ENCODE measurements around the gene TICAM2. TPM values are rescaled to one million over a fixed set of nuclear protein-coding genes. Genes with fewer than 3 reads are reported as not detected.

TICAM2 gene
- total RNA-seq, 1 donor from 2014 or later: 1.1 TPM

- TF ChIP-seq CTCF (IDR thresholded peaks at IDR 0.05; ENCODE audit: unreplicated experiment): no peak
- H3K9me3 Mint-ChIP-seq (ENCODE audit: low read depth): no peaks in the 10 kb centered on the region
- no peak overlapping the region for H3K4me3 Mint-ChIP-seq (ENCODE audit: low read depth)
- H3K27ac Mint-ChIP-seq: no peak overlapping the region
- DNase-seq (ENCODE audit: low spot score, unreplicated experiment): no peak
- H3K27me3 Mint-ChIP-seq: peaks cover 8% of the 10 kb centered on the region
- peaks cover 4% of the 10 kb centered on the region for H3K36me3 Mint-ChIP-seq (ENCODE audit: insufficient read depth)
- peaks cover 3% of the 10 kb centered on the region for H3K4me1 Mint-ChIP-seq (ENCODE audit: low read depth)
Measured at GRCh38 chr5:115599502-115599901, 2.8 kb downstream of the TICAM2 start.

- DNase-seq (ENCODE audit: low spot score, unreplicated experiment): no peak
- H3K4me1 Mint-ChIP-seq (ENCODE audit: low read depth): no peaks in the 10 kb centered on the region
- H3K4me3 Mint-ChIP-seq (ENCODE audit: low read depth): no peak overlapping the region
- no peaks in the 10 kb centered on the region for H3K9me3 Mint-ChIP-seq (ENCODE audit: low read depth)
- H3K27me3 Mint-ChIP-seq: no peaks in the 10 kb centered on the region
- H3K27ac Mint-ChIP-seq: no peak overlapping the region
- TF ChIP-seq CTCF (IDR thresholded peaks at IDR 0.05; ENCODE audit: unreplicated experiment): no peak
- no peaks in the 10 kb centered on the region for H3K36me3 Mint-ChIP-seq (ENCODE audit: insufficient read depth)
Measured at GRCh38 chr5:115594128-115595047, 7.9 kb downstream of the TICAM2 start.

- Mint-ChIP-seq H3K4me3 (ENCODE audit: low read depth) (no peak overlapping the region), H3K27ac (no peak overlapping the region), H3K36me3 (ENCODE audit: insufficient read depth) (no peaks in the 10 kb centered on the region), H3K4me1 (ENCODE audit: low read depth) (no peaks in the 10 kb centered on the region), H3K27me3 (no peaks in the 10 kb centered on the region), H3K9me3 (ENCODE audit: low read depth) (no peaks in the 10 kb centered on the region)
- no peak for DNase-seq (ENCODE audit: low spot score, unreplicated experiment)
- no peak for TF ChIP-seq CTCF (IDR thresholded peaks at IDR 0.05; ENCODE audit: unreplicated experiment)
Measured at GRCh38 chr5:115589043-115589442, 13.2 kb downstream of the TICAM2 start.

- TF ChIP-seq CTCF (IDR thresholded peaks at IDR 0.05; ENCODE audit: unreplicated experiment): no peak
- no peaks in the 10 kb centered on the region for H3K36me3 Mint-ChIP-seq (ENCODE audit: insufficient read depth)
- no peaks in the 10 kb centered on the region for H3K4me1 Mint-ChIP-seq (ENCODE audit: low read depth)
- no peaks in the 10 kb centered on the region for H3K9me3 Mint-ChIP-seq (ENCODE audit: low read depth)
- DNase-seq (ENCODE audit: low spot score, unreplicated experiment): no peak
- no peaks in the 10 kb centered on the region for H3K27me3 Mint-ChIP-seq
- H3K27ac Mint-ChIP-seq: no peak overlapping the region
- no peak overlapping the region for H3K4me3 Mint-ChIP-seq (ENCODE audit: low read depth)
Measured at GRCh38 chr5:115588640-115589039, 13.6 kb downstream of the TICAM2 start.

- Mint-ChIP-seq H3K9me3 (ENCODE audit: low read depth) (no peaks in the 10 kb centered on the region), H3K27me3 (no peaks in the 10 kb centered on the region)
- no peak for DNase-seq (ENCODE audit: low spot score, unreplicated experiment)
Measured at GRCh38 chr5:115586525-115587146, 15.6 kb downstream of the TICAM2 start.

More at GRCh38 chr5:115586525-115587146, 15.6 kb downstream of the TICAM2 start:
- H3K4me1 Mint-ChIP-seq (ENCODE audit: low read depth): no peaks in the 10 kb centered on the region
- H3K36me3 Mint-ChIP-seq (ENCODE audit: insufficient read depth): no peaks in the 10 kb centered on the region
- H3K27ac Mint-ChIP-seq: no peak overlapping the region
- TF ChIP-seq CTCF (IDR thresholded peaks at IDR 0.05; ENCODE audit: unreplicated experiment): peak; percentile 82
- no peak overlapping the region for H3K4me3 Mint-ChIP-seq (ENCODE audit: low read depth)
